Mesenchymal stem cell (in vitro differentiated cells and primary cell): ENCODE data around the gene TMEM87A. TPM values are rescaled to one million over a fixed set of nuclear protein-coding genes. Genes with fewer than 3 reads are reported as not detected.
"Not testable (repeated sequence)": the region's sequence is repeated elsewhere in the genome, so short reads cannot be mapped to it uniquely, and the experiment has no call there.

ENCODE experiments used
- DNase-seq: peaks from one replicate; pipeline ENCODE4 v3.0.0-alpha.2; 2013
- H2AFZ ChIP-seq: one replicate; pipeline ENCODE4 v1.6.1; 2013; ENCODE audit warnings: low read depth, mild to moderate bottlenecking, control low read depth, inconsistent platforms, low read length, moderate library complexity
- H2AK5ac ChIP-seq: 2 replicates; pipeline ENCODE4 v1.6.1; 2013; ENCODE audit warnings: low read length, moderate library complexity, mild to moderate bottlenecking, inconsistent platforms; ENCODE audit not compliant: severe bottlenecking
- H2BK120ac ChIP-seq: one replicate; pipeline ENCODE4 v1.6.1; 2013; ENCODE audit warnings: low read depth, mild to moderate bottlenecking, inconsistent platforms, low read length, moderate library complexity
- H2BK12ac ChIP-seq, 2 experiments: one replicate each; pipeline ENCODE4 v1.6.1; 2013; ENCODE audit warnings: inconsistent platforms in 2 of 2, low read length in 2 of 2, mild to moderate bottlenecking in 2 of 2, moderate library complexity in 2 of 2, control low read depth in 1 of 2
- H2BK15ac ChIP-seq: one replicate; pipeline ENCODE4 v1.6.1; 2013; ENCODE audit warnings: mild to moderate bottlenecking, low read depth, inconsistent platforms; ENCODE audit not compliant: poor library complexity, severe bottlenecking
- H2BK5ac ChIP-seq: 2 replicates; pipeline ENCODE4 v1.6.1; 2013; ENCODE audit warnings: low read depth, mild to moderate bottlenecking, low read length, control low read depth, inconsistent platforms; ENCODE audit not compliant: poor library complexity, severe bottlenecking
- H3K14ac ChIP-seq, 2 experiments: one replicate each; pipeline ENCODE4 v1.6.1; 2013; ENCODE audit warnings: inconsistent platforms in 2 of 2, low read length in 2 of 2, control low read depth in 1 of 2, mild to moderate bottlenecking in 1 of 2, moderate library complexity in 1 of 2
- H3K18ac ChIP-seq, 2 experiments: one replicate each; pipeline ENCODE4 v1.6.1; 2013; ENCODE audit warnings: inconsistent platforms in 2 of 2, low read length in 2 of 2, control low read depth in 1 of 2, low read depth in 1 of 2, mild to moderate bottlenecking in 1 of 2
- H3K23ac ChIP-seq, 2 experiments: one replicate each; pipeline ENCODE4 v1.6.1; 2013; ENCODE audit warnings: inconsistent platforms in 2 of 2, low read length in 2 of 2, mild to moderate bottlenecking in 2 of 2, moderate library complexity in 2 of 2, control low read depth in 1 of 2
- H3K27ac ChIP-seq: 2 replicates; pipeline ENCODE4 v1.5.1; 2013; ENCODE audit warnings: mild to moderate bottlenecking, moderate library complexity, low read length, control low read depth, inconsistent platforms; ENCODE audit not compliant: poor library complexity, severe bottlenecking
- H3K27me3 ChIP-seq, 2 experiments: 2 replicates each; pipeline versions ENCODE4 v1.6.1 to v1.7.0; 2013; ENCODE audit warnings: low read length in 2 of 2, mild to moderate bottlenecking in 2 of 2, moderate library complexity in 2 of 2, control low read depth in 1 of 2, inconsistent platforms in 1 of 2; ENCODE audit not compliant: control insufficient read depth in 1 of 2, insufficient read depth in 1 of 2
- H3K36me3 ChIP-seq, 2 experiments: 2 replicates each; pipeline versions ENCODE4 v1.6.1 to v1.7.0; 2013; ENCODE audit warnings: low read length in 2 of 2, control low read depth in 1 of 2, inconsistent platforms in 1 of 2, low read depth in 1 of 2, mild to moderate bottlenecking in 1 of 2; ENCODE audit not compliant: insufficient read depth in 2 of 2, control insufficient read depth in 1 of 2
- H3K4ac ChIP-seq, 2 experiments: one replicate each; pipeline ENCODE4 v1.6.1; 2013; ENCODE audit warnings: inconsistent platforms in 2 of 2, low read length in 2 of 2, mild to moderate bottlenecking in 2 of 2, moderate library complexity in 2 of 2, control low read depth in 1 of 2, low read depth in 1 of 2
- H3K4me1 ChIP-seq: 2 replicates; pipeline ENCODE4 v1.6.1; 2013; ENCODE audit warnings: low read depth, low read length, control low read depth; ENCODE audit not compliant: control insufficient read depth, insufficient read depth
- H3K4me2 ChIP-seq: 2 replicates; pipeline ENCODE4 v1.6.1; 2013; ENCODE audit warnings: low read length, mild to moderate bottlenecking, inconsistent platforms; ENCODE audit not compliant: poor library complexity, severe bottlenecking
- H3K4me3 ChIP-seq, 2 experiments: 2 replicates each; pipeline versions ENCODE4 v1.5.1 to v1.7.0; 2013; ENCODE audit warnings: low read length in 2 of 2, mild to moderate bottlenecking in 2 of 2, control low read depth in 1 of 2, low read depth in 1 of 2; ENCODE audit not compliant: insufficient read depth in 1 of 2
- H3K79me1 ChIP-seq: replicated peaks from 2 replicates; pipeline ENCODE4 v1.6.1; 2013; ENCODE audit warnings: mild to moderate bottlenecking, control low read depth, low read length, inconsistent platforms; ENCODE audit not compliant: poor library complexity, severe bottlenecking
- H3K9ac ChIP-seq: 2 replicates; pipeline ENCODE4 v1.7.0; 2013; ENCODE audit warnings: mild to moderate bottlenecking, low read length, moderate library complexity
- H3K9me3 ChIP-seq: 2 replicates; pipeline ENCODE4 v1.7.0; 2013; ENCODE audit warnings: mild to moderate bottlenecking, low read length; ENCODE audit not compliant: control insufficient read depth
- H4K8ac ChIP-seq: one replicate; pipeline ENCODE4 v1.6.1; 2013; ENCODE audit warnings: inconsistent platforms, mild to moderate bottlenecking, low read length, moderate library complexity
- H4K91ac ChIP-seq: one replicate; pipeline ENCODE4 v1.6.1; 2013; ENCODE audit warnings: mild to moderate bottlenecking, low read length, inconsistent platforms
- WGBS: methylation state at CpG from one replicate; pipeline ENCODE4 v1.1.7; 2013; ENCODE audit warnings: mixed read lengths; 5-methylcytosine and 5-hydroxymethylcytosine counted together
- polyA plus RNA-seq, 2 experiments: library from polyadenylated mRNA; stranded (reverse); fragments of 200-250 nt; gene quantifications; one replicate each; pipeline ENCODE4 v1.2.3, GENCODE V29; 2013

TMEM87A gene
- polyA plus RNA-seq (2013, experiment 1 of 2), result 47.8 TPM
- 52.9 TPM for polyA plus RNA-seq (2013, experiment 2 of 2)

GRCh38 chr15:42272939-42273899, at the start of gene TMEM87A, which contains the start of gene GANC:
Gene TMEM87A, minus strand, starts transcription at chr15:42273433. Its CDS starts 35 bp downstream, at chr15:42273398.
Gene GANC, plus strand, starts transcription at chr15:42273201. Its CDS starts 1,281 bp downstream, at chr15:42274482.
- H2AK5ac ChIP-seq, result peak within 1 kb of the TSS; percentile 24
- H3K27ac ChIP-seq, result peak within 1 kb of the TSS; percentile 96
- peak within 1 kb of the TSS; percentile 97 to 99 for H3K18ac ChIP-seq
- no peaks in the 10 kb centered on the region for H3K9me3 ChIP-seq
- H3K9ac ChIP-seq, result peak within 1 kb of the TSS; percentile 99
- peak within 1 kb of the TSS; percentile 39 to 82 for H3K4ac ChIP-seq
- peak within 1 kb of the TSS in 1 of 2 experiments; percentile 6 for H3K23ac ChIP-seq
- H2BK120ac ChIP-seq, result peak within 1 kb of the TSS; percentile 71
- peak within 1 kb of the TSS; percentile 81 for H3K4me2 ChIP-seq
- H3K27me3 ChIP-seq, result no peaks in the 10 kb centered on the region
- H4K91ac ChIP-seq, result peak within 1 kb of the TSS; percentile 99
- peak within 1 kb of the TSS in 1 of 2 experiments; percentile 97 for H3K14ac ChIP-seq
- peak within 1 kb of the TSS; percentile 95 for H4K8ac ChIP-seq
- H2BK15ac ChIP-seq, result peak within 1 kb of the TSS; percentile 60
- peaks cover 9% of the 10 kb centered on the region for H3K79me1 ChIP-seq
- peak within 1 kb of the TSS; percentile 87 for H2BK5ac ChIP-seq
- DNase-seq, result peak; percentile 99
- WGBS, result 1% methylated on average over 52 of the region's 52 CpGs
- H2BK12ac ChIP-seq, result no peak within 1 kb of the TSS
- H3K36me3 ChIP-seq, result peaks cover 3 to 25% of the 10 kb centered on the region in 2 experiments
- peak within 1 kb of the TSS; percentile 20 for H2AFZ ChIP-seq
- peak within 1 kb of the TSS; percentile 80 to 95 for H3K4me3 ChIP-seq
- H3K4me1 ChIP-seq, result peaks cover 3% of the 10 kb centered on the region

- H3K4ac ChIP-seq, result no peak overlapping the region
- H3K79me1 ChIP-seq, result no peaks in the 10 kb centered on the region
- H3K9me3 ChIP-seq, result no peaks in the 10 kb centered on the region
- H3K36me3 ChIP-seq, result peaks cover 0 to 42% of the 10 kb centered on the region in 2 experiments
- H3K9ac ChIP-seq, result no peak overlapping the region
- no peak overlapping the region for H2BK5ac ChIP-seq
- no peak overlapping the region for H2BK120ac ChIP-seq
- H3K4me1 ChIP-seq, result no peaks in the 10 kb centered on the region
- 94% methylated on average over 2 of the region's 2 CpGs for WGBS
- no peak overlapping the region for H3K27ac ChIP-seq
- no peak overlapping the region for H3K23ac ChIP-seq
- H2AFZ ChIP-seq, result no peak overlapping the region
- H3K14ac ChIP-seq, result no peak overlapping the region
- H4K8ac ChIP-seq, result no peak overlapping the region
- DNase-seq, result no peak
- no peak overlapping the region for H2AK5ac ChIP-seq
- H2BK15ac ChIP-seq, result no peak overlapping the region
- H3K4me3 ChIP-seq, result no peak overlapping the region
- no peak overlapping the region for H3K4me2 ChIP-seq
- no peaks in the 10 kb centered on the region for H3K27me3 ChIP-seq
- H2BK12ac ChIP-seq, result no peak overlapping the region
- no peak overlapping the region for H3K18ac ChIP-seq
- no peak overlapping the region for H4K91ac ChIP-seq
Observed at GRCh38 chr15:42319206-42319605, 46.0 kb upstream of the TMEM87A start.

- H3K9me3 ChIP-seq, H2AK5ac ChIP-seq, H3K79me1 ChIP-seq, H3K27me3 ChIP-seq, H4K8ac ChIP-seq, H2BK15ac ChIP-seq, H2AFZ ChIP-seq, DNase-seq, H3K4me1 ChIP-seq, H3K14ac ChIP-seq, H3K9ac ChIP-seq, H3K4ac ChIP-seq, H2BK120ac ChIP-seq, H4K91ac ChIP-seq, H3K23ac ChIP-seq, H2BK12ac ChIP-seq, H3K4me3 ChIP-seq, H2BK5ac ChIP-seq, H3K18ac ChIP-seq, H3K27ac ChIP-seq, H3K4me2 ChIP-seq: not testable (repeated sequence)
- H3K36me3 ChIP-seq, result peaks cover 4 to 45% of the 10 kb centered on the region in 2 experiments
- 60% methylated on average over 11 of the region's 11 CpGs for WGBS
Observed at GRCh38 chr15:42316282-42316805, 43.1 kb upstream of the TMEM87A start.

- H2BK12ac ChIP-seq, result no peak overlapping the region
- H3K36me3 ChIP-seq, result peaks cover 4 to 52% of the 10 kb centered on the region in 2 experiments
- H3K27ac ChIP-seq, result no peak overlapping the region
- no peaks in the 10 kb centered on the region for H3K27me3 ChIP-seq
- WGBS, result 88% methylated on average over 1 of the region's 1 CpG
- DNase-seq, result no peak
- no peaks in the 10 kb centered on the region for H3K79me1 ChIP-seq
- H2AFZ ChIP-seq, result no peak overlapping the region
- no peak overlapping the region for H4K91ac ChIP-seq
- no peak overlapping the region for H3K9ac ChIP-seq
- H3K4me3 ChIP-seq, result no peak overlapping the region
- no peak overlapping the region for H2AK5ac ChIP-seq
- no peak overlapping the region for H3K14ac ChIP-seq
- no peak overlapping the region for H3K4me2 ChIP-seq
- H3K9me3 ChIP-seq, result no peaks in the 10 kb centered on the region
- no peaks in the 10 kb centered on the region for H3K4me1 ChIP-seq
- no peak overlapping the region for H3K23ac ChIP-seq
- H2BK15ac ChIP-seq, result no peak overlapping the region
- H4K8ac ChIP-seq, result no peak overlapping the region
- no peak overlapping the region for H3K4ac ChIP-seq
- H2BK120ac ChIP-seq, result no peak overlapping the region
- no peak overlapping the region for H2BK5ac ChIP-seq
- H3K18ac ChIP-seq, result no peak overlapping the region
Observed at GRCh38 chr15:42315521-42315920, 42.3 kb upstream of the TMEM87A start.
